GM12874 (cell line): Measurements from ENCODE around the gene TBX18.

Experiments used
- TF ChIP-seq, protein P1 (sequence below): IDR thresholded peaks from 2 replicates; pipeline ENCODE4 v1.5.1; 2011; ENCODE audit warnings: low read depth, mild to moderate bottlenecking, control low read depth, low read length, moderate library complexity; ENCODE audit not compliant: insufficient read depth

The TBX18 gene

GRCh38 chr6:84652356-84653026, 111.9 kb downstream of the TBX18 start:
- TF ChIP-seq, protein P1, sequence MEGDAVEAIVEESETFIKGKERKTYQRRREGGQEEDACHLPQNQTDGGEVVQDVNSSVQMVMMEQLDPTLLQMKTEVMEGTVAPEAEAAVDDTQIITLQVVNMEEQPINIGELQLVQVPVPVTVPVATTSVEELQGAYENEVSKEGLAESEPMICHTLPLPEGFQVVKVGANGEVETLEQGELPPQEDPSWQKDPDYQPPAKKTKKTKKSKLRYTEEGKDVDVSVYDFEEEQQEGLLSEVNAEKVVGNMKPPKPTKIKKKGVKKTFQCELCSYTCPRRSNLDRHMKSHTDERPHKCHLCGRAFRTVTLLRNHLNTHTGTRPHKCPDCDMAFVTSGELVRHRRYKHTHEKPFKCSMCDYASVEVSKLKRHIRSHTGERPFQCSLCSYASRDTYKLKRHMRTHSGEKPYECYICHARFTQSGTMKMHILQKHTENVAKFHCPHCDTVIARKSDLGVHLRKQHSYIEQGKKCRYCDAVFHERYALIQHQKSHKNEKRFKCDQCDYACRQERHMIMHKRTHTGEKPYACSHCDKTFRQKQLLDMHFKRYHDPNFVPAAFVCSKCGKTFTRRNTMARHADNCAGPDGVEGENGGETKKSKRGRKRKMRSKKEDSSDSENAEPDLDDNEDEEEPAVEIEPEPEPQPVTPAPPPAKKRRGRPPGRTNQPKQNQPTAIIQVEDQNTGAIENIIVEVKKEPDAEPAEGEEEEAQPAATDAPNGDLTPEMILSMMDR, result no peak

GRCh38 chr6:84651583-84651982, 112.8 kb downstream of the TBX18 start:
- TF ChIP-seq, protein P1, result no peak

GRCh38 chr6:84648444-84648843, 116.0 kb downstream of the TBX18 start:
- TF ChIP-seq, protein P1, result no peak

GRCh38 chr6:84645563-84646266, 118.7 kb downstream of the TBX18 start:
- TF ChIP-seq, protein P1, result no peak

- TF ChIP-seq, protein P1, result no peak
These were observed 119.4 kb downstream of the TBX18 start for GRCh38 chr6:84645000-84645399.

- TF ChIP-seq, protein P1, result no peak
These were observed 120.6 kb downstream of the TBX18 start for GRCh38 chr6:84643778-84644177.

DNA sequence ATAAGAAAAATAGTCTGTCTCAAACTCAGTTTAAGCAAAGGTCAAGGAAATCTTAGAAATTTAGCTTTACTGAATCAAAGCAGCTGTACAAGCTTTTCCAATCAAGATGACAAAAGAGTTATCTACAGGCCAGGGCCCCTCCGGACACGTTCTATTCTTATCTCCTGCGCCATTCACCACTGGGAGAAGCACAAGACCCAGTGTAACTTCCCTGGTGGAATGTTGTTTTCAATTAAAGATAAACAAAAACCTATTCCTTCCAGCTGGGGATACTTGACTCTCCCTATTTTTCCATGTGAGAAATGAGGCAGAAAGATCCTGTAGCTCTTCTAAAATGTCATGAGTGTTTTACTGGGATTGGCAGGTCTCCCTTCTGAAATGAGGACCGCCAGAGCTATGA, 123.3 kb downstream of the TBX18 start:
- TF ChIP-seq, protein P1, result no peak
